SK-N-SH (cell line): Measurements from ENCODE around the gene AGT. TPM values are rescaled to one million over a fixed set of nuclear protein-coding genes. Genes with fewer than 3 reads are reported as not detected.
A peak's percentile ranks its signal among the peaks of the same experiment; 100 is the strongest.

Experiments
- CTCF ChIA-PET: fragments of 300-600, 350-600 bp; formaldehyde crosslinking; extraction: SDS; loops from one replicate; lab custom pipeline; 2021; lab: Yijun Ruan, JAX
- POLR2A ChIA-PET: fragments of 350-600 bp; sonication (Branson Sonifier 250); formaldehyde crosslinking; extraction: SDS; loops from one replicate; lab custom pipeline; 2020; ENCODE audit warnings: antibody characterized with exemption, inconsistent platforms; lab: Yijun Ruan, JAX
- DNase-seq: peaks from one replicate; pipeline ENCODE4 v3.0.0; 2012
- H2AFZ ChIP-seq: fragments of 200-600 bp; sonication (generic); 2 replicates; pipeline ENCODE4 v1.8.1; 2016; ENCODE audit warnings: antibody characterized with exemption, mild to moderate bottlenecking, low read depth
- H3F3A ChIP-seq: fragments of 200-600 bp; sonication (generic); replicated peaks from 2 replicates; pipeline ENCODE3; 2016; ENCODE audit warnings: antibody characterized with exemption, mild to moderate bottlenecking; ENCODE audit not compliant: insufficient read depth
- H3K27ac ChIP-seq, 2 experiments: fragments of 200-500 bp in 1 of 2; fragments of 200-600 bp in 1 of 2; sonication (Bioruptor generic) in 1 of 2; sonication (generic), shearing (Covaris generic) in 1 of 2; 2 replicates each; pipeline versions ENCODE4 v1.5.1 to v1.6.1; 2014 to 2016; ENCODE audit warnings: low read depth in 2 of 2, inconsistent platforms in 1 of 2, low read length in 1 of 2, mild to moderate bottlenecking in 1 of 2, mixed read lengths in 1 of 2
- H3K27me3 ChIP-seq: fragments of 200-600 bp; sonication (generic), shearing (Covaris generic); 2 replicates; pipeline ENCODE4 v1.6.1; 2016; ENCODE audit warnings: mixed run types; ENCODE audit not compliant: insufficient read depth
- H3K36me3 ChIP-seq, 2 experiments: fragments of 200-500 bp in 1 of 2; fragments of 200-600 bp in 1 of 2; sonication (Bioruptor generic) in 1 of 2; sonication (generic) in 1 of 2; replicated peaks in 1 of 2; 2 replicates each; pipeline versions ENCODE3 to v1.5.1; 2014 to 2016; ENCODE audit warnings: low read length in 1 of 2, mild to moderate bottlenecking in 1 of 2; ENCODE audit not compliant: insufficient read depth in 2 of 2, control insufficient read depth in 1 of 2
- H3K4me1 ChIP-seq, 2 experiments: fragments of 200-500 bp in 1 of 2; fragments of 200-600 bp in 1 of 2; sonication (Bioruptor generic) in 1 of 2; sonication (generic), shearing (Covaris generic) in 1 of 2; 2 replicates each; pipeline versions ENCODE4 v1.5.1 to v1.6.1; 2014 to 2016; ENCODE audit warnings: low read depth in 1 of 2, low read length in 1 of 2, mixed run types in 1 of 2; ENCODE audit not compliant: insufficient read depth in 2 of 2, control insufficient read depth in 1 of 2
- H3K4me2 ChIP-seq: fragments of 200-600 bp; sonication (generic), shearing (Covaris generic); 2 replicates; pipeline ENCODE4 v1.6.1; 2017; ENCODE audit warnings: mixed run types
- H3K4me3 ChIP-seq, 2 experiments: fragments of 200-500 bp in 1 of 2; fragments of 200-600 bp in 1 of 2; sonication (Bioruptor generic) in 1 of 2; sonication (generic), shearing (Covaris generic) in 1 of 2; 2 replicates each; pipeline versions ENCODE4 v1.5.1 to v1.8.1; 2014 to 2016; ENCODE audit warnings: low read depth in 2 of 2, inconsistent platforms in 1 of 2, low read length in 1 of 2, mild to moderate bottlenecking in 1 of 2, mixed read lengths in 1 of 2, moderate library complexity in 1 of 2
- H3K79me2 ChIP-seq: fragments of 200-600 bp; sonication (generic); 2 replicates; pipeline ENCODE4 v1.8.1; 2017; ENCODE audit warnings: mild to moderate bottlenecking; ENCODE audit not compliant: insufficient read depth
- H3K9ac ChIP-seq: fragments of 200-600 bp; sonication (generic); 2 replicates; pipeline ENCODE4 v1.6.1; 2017; ENCODE audit warnings: mixed run types
- H3K9me2 ChIP-seq: fragments of 200-600 bp; sonication (generic); 2 replicates; pipeline ENCODE4 v1.6.1; 2017; ENCODE audit warnings: mixed run types
- H3K9me3 ChIP-seq: fragments of 200-600 bp; sonication (generic); 2 replicates; pipeline ENCODE4 v1.6.1; 2017; ENCODE audit warnings: mixed run types, mild to moderate bottlenecking, moderate library complexity
- H4K20me1 ChIP-seq: fragments of 200-600 bp; sonication (generic); 2 replicates; pipeline ENCODE4 v1.6.1; 2017; ENCODE audit warnings: mild to moderate bottlenecking, mixed run types; ENCODE audit not compliant: insufficient read depth
- CHD2 ChIP-seq: fragments of 150-350 bp; IDR thresholded peaks from 2 replicates; pipeline ENCODE4 v1.6.1; 2018; ENCODE audit warnings: low read length; ENCODE audit not compliant: partially characterized antibody
- EP300 ChIP-seq, 2 experiments: IDR thresholded peaks; 2 replicates each; pipeline versions ENCODE4 v1.4.0 to v1.6.1; 2012; ENCODE audit warnings: borderline replicate concordance in 1 of 2, low read depth in 1 of 2, low read length in 1 of 2
- FOSL2 ChIP-seq: IDR thresholded peaks from 2 replicates; pipeline ENCODE4 v1.4.0; 2012; ENCODE audit warnings: low read depth, mild to moderate bottlenecking, moderate library complexity, borderline replicate concordance
- FOXM1 ChIP-seq: IDR thresholded peaks from 2 replicates; pipeline ENCODE4 v1.4.0; 2012; ENCODE audit warnings: low read depth, mild to moderate bottlenecking
- GABPA ChIP-seq: IDR thresholded peaks from 2 replicates; pipeline ENCODE4 v1.4.0; 2012; ENCODE audit warnings: low read depth, mild to moderate bottlenecking
- GATA2 ChIP-seq: sonication (generic); formaldehyde crosslinking; IDR thresholded peaks from 2 replicates; pipeline ENCODE4 v1.5.0; 2020; ENCODE audit warnings: mild to moderate bottlenecking, missing genetic modification reagents
- JUND ChIP-seq: IDR thresholded peaks from 2 replicates; pipeline ENCODE4 v1.4.0; 2012
- MAX ChIP-seq: IDR thresholded peaks from 2 replicates; pipeline ENCODE4 v1.4.0; 2012; ENCODE audit warnings: low read depth
- MXI1 ChIP-seq: IDR thresholded peaks from 2 replicates; pipeline ENCODE4 v1.6.1; 2012; ENCODE audit warnings: mild to moderate bottlenecking, low read depth, low read length, improper control_type of control experiment
- RCOR1 ChIP-seq: fragments of 150-350 bp; IDR thresholded peaks from 2 replicates; pipeline ENCODE4 v1.6.1; 2017; ENCODE audit warnings: antibody characterized with exemption, low read length
- RXRA ChIP-seq: IDR thresholded peaks from 2 replicates; pipeline ENCODE4 v1.4.0; 2012; ENCODE audit warnings: low read depth, mild to moderate bottlenecking, borderline replicate concordance
- SMC3 ChIP-seq: IDR thresholded peaks from 2 replicates; pipeline ENCODE4 v1.6.1; 2012; ENCODE audit warnings: low read depth, low read length, improper control_type of control experiment
- TCF12 ChIP-seq: IDR thresholded peaks from 2 replicates; pipeline ENCODE4 v1.4.0; 2012
- USF2 ChIP-seq: fragments of 150-350 bp; IDR thresholded peaks from 2 replicates; pipeline ENCODE4 v1.6.1; 2017; ENCODE audit warnings: antibody characterized with exemption, low read length, low read depth, borderline replicate concordance
- WGBS: methylation state at CpG from one replicate; pipeline ENCODE4 v1.1.6; 2017; ENCODE audit warnings: low lambda C conversion rate; 5-methylcytosine and 5-hydroxymethylcytosine counted together
- polyA plus RNA-seq, 3 experiments: library from polyadenylated mRNA; depleted of rRNA; stranded (reverse); fragments of >200 nt; gene quantifications; 2 replicates each; pipeline ENCODE4 v1.2.3, GENCODE V29; 2012
- TF ChIP-seq, protein P1 (sequence below): fragments of 200-600 bp; sonication (generic); IDR thresholded peaks from 2 replicates; pipeline ENCODE4 v1.6.1; 2017; ENCODE audit warnings: antibody characterized with exemption, mild to moderate bottlenecking, moderate library complexity
- TF ChIP-seq, protein P2 (sequence below): IDR thresholded peaks from 2 replicates; pipeline ENCODE4; 2012
- TF ChIP-seq, protein P3 (sequence below): IDR thresholded peaks from 2 replicates; pipeline ENCODE4 v1.4.0; 2012; ENCODE audit warnings: low read depth, borderline replicate concordance
- TF ChIP-seq, protein P4 (sequence below): fragments of 150-350 bp; IDR thresholded peaks from 2 replicates; pipeline ENCODE4 v1.6.1; 2016; ENCODE audit warnings: mild to moderate bottlenecking, low read depth, low read length

The AGT gene
- polyA plus RNA-seq, 1 of the 3 experiments (the other 2 are of a cell fraction) = 0.39 TPM

- DNase-seq = no peak
- H3K9ac ChIP-seq = no peak overlapping the region
- H3K4me3 ChIP-seq = no peak overlapping the region
- H3K9me2 ChIP-seq = no peaks in the 10 kb centered on the region
- H2AFZ ChIP-seq = no peak overlapping the region
- H3K4me1 ChIP-seq = peaks cover 0 to 14% of the 10 kb centered on the region in 2 experiments; a peak in 1 of 4 replicates
- no peak for TF ChIP-seq MXI1
- no peak for TF ChIP-seq EP300 (IDR thresholded peaks at IDR 0.05; ENCODE audit: borderline replicate concordance in 1 of 2, low read depth in 1 of 2, low read length in 1 of 2)
- no peak for TF ChIP-seq TCF12
- no peak for TF ChIP-seq USF2
- TF ChIP-seq, protein P1, sequence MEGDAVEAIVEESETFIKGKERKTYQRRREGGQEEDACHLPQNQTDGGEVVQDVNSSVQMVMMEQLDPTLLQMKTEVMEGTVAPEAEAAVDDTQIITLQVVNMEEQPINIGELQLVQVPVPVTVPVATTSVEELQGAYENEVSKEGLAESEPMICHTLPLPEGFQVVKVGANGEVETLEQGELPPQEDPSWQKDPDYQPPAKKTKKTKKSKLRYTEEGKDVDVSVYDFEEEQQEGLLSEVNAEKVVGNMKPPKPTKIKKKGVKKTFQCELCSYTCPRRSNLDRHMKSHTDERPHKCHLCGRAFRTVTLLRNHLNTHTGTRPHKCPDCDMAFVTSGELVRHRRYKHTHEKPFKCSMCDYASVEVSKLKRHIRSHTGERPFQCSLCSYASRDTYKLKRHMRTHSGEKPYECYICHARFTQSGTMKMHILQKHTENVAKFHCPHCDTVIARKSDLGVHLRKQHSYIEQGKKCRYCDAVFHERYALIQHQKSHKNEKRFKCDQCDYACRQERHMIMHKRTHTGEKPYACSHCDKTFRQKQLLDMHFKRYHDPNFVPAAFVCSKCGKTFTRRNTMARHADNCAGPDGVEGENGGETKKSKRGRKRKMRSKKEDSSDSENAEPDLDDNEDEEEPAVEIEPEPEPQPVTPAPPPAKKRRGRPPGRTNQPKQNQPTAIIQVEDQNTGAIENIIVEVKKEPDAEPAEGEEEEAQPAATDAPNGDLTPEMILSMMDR = no peak
- TF ChIP-seq, all 33 proteins: peak for 0
- H4K20me1 ChIP-seq = no peaks in the 10 kb centered on the region
- H3K79me2 ChIP-seq = no peaks in the 10 kb centered on the region
- no peaks in the 10 kb centered on the region for H3F3A ChIP-seq
- ChIA-PET CTCF (interaction anchor here (1.7 to 2.3 kb wide), 3 partner anchors 8 to 52 kb away, joined by 6 to 7 read pairs (median 6); no protein-coding TSS in a partner anchor), POLR2A (no interaction called here)
- H3K36me3 ChIP-seq = no peaks in the 10 kb centered on the region
- no peaks in the 10 kb centered on the region for H3K9me3 ChIP-seq
- H3K4me2 ChIP-seq = no peak overlapping the region
- WGBS = 49% methylated on average over 2 of the region's 3 CpGs
- no peak overlapping the region for H3K27ac ChIP-seq
- H3K27me3 ChIP-seq = no peaks in the 10 kb centered on the region
Observed at GRCh38 chr1:230745071-230745470, 31.1 kb upstream of the AGT start.

DNA sequence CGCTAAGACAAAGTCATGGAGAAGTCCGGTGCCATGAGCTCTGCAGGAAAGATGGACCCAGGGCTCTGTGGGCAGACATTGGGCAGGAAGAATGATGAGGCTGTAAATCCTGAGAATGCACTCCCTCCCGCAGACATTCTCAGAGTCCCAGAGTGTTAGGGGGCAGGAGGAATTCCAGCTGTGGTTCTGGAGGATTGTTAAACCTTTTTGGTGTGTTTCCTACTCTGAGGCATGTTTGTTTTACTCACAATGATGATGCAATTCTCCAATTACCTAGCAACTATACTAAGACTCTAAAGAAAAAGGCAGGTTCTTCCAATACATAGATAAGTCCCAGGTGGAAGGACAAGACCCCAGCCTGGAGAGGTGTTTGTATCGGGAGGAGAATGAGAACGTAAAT is 30.5 kb upstream of the AGT start:
- no peak for DNase-seq
- Histone ChIP-seq H3K27ac (peak overlapping the region in 1 of 2 experiments; percentile 71; a peak in 2 of 4 replicates), H3F3A (no peaks in the 10 kb centered on the region), H4K20me1 (no peaks in the 10 kb centered on the region), H3K9me2 (no peaks in the 10 kb centered on the region), H3K27me3 (no peaks in the 10 kb centered on the region), H3K4me2 (no peak overlapping the region), H3K4me3 (no peak overlapping the region), H3K9me3 (no peaks in the 10 kb centered on the region), H3K4me1 (peaks cover 0 to 14% of the 10 kb centered on the region in 2 experiments; a peak in 1 of 4 replicates), H3K79me2 (no peaks in the 10 kb centered on the region), H2AFZ (no peak overlapping the region), H3K36me3 (no peaks in the 10 kb centered on the region), H3K9ac (no peak overlapping the region)
- POLR2A ChIA-PET = interaction anchor here (0.7 kb wide), 1 partner anchor 14 kb away, joined by 3 read pairs; no protein-coding TSS in a partner anchor
- 66% methylated on average over 5 of the region's 5 CpGs for WGBS
- CTCF ChIA-PET = interaction anchor here (0.9 to 2.3 kb wide), 4 partner anchors 9 to 101 kb away, joined by 3 to 7 read pairs (median 6); no protein-coding TSS in a partner anchor
- TF ChIP-seq GATA2 (CRISPR knock-in tag) = no peak
- TF ChIP-seq, protein P2, sequence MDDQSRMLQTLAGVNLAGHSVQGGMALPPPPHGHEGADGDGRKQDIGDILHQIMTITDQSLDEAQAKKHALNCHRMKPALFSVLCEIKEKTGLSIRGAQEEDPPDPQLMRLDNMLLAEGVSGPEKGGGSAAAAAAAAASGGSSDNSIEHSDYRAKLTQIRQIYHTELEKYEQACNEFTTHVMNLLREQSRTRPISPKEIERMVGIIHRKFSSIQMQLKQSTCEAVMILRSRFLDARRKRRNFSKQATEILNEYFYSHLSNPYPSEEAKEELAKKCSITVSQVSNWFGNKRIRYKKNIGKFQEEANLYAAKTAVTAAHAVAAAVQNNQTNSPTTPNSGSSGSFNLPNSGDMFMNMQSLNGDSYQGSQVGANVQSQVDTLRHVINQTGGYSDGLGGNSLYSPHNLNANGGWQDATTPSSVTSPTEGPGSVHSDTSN = no peak
- TF ChIP-seq, protein P3, sequence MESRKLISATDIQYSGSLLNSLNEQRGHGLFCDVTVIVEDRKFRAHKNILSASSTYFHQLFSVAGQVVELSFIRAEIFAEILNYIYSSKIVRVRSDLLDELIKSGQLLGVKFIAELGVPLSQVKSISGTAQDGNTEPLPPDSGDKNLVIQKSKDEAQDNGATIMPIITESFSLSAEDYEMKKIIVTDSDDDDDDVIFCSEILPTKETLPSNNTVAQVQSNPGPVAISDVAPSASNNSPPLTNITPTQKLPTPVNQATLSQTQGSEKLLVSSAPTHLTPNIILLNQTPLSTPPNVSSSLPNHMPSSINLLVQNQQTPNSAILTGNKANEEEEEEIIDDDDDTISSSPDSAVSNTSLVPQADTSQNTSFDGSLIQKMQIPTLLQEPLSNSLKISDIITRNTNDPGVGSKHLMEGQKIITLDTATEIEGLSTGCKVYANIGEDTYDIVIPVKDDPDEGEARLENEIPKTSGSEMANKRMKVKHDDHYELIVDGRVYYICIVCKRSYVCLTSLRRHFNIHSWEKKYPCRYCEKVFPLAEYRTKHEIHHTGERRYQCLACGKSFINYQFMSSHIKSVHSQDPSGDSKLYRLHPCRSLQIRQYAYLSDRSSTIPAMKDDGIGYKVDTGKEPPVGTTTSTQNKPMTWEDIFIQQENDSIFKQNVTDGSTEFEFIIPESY = no peak
- TF ChIP-seq FOXM1 = no peak
- no peak for TF ChIP-seq GABPA
- TF ChIP-seq, protein P1 = no peak
- no peak for TF ChIP-seq JUND
- TF ChIP-seq RXRA = no peak
- no peak for TF ChIP-seq MAX
- TF ChIP-seq SMC3 = no peak
- no peak for TF ChIP-seq CHD2
- TF ChIP-seq RCOR1 = no peak
- no peak for TF ChIP-seq FOSL2
- TF ChIP-seq, protein P4, sequence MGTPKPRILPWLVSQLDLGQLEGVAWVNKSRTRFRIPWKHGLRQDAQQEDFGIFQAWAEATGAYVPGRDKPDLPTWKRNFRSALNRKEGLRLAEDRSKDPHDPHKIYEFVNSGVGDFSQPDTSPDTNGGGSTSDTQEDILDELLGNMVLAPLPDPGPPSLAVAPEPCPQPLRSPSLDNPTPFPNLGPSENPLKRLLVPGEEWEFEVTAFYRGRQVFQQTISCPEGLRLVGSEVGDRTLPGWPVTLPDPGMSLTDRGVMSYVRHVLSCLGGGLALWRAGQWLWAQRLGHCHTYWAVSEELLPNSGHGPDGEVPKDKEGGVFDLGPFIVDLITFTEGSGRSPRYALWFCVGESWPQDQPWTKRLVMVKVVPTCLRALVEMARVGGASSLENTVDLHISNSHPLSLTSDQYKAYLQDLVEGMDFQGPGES = no peak
